IMR-90 (cell line): ENCODE results near the gene SESN2. TPM values are rescaled to one million over a fixed set of nuclear protein-coding genes. Genes with fewer than 3 reads are reported as not detected.

Source experiments
- ATAC-seq: fragments of 200-7000 bp; cut with Tn5 transposase; 2 replicates; pipeline ENCODE4 v1.9.1; 2020; ENCODE audit warnings: low read depth, mild to moderate bottlenecking, moderate library complexity
- BruUV-seq: library from RNA; stranded (reverse); fragments of 400-500 nt; replicated peaks from 2 replicates; lab custom pipeline; 2021; lab: Mats Ljungman, UMichigan
- CTCF ChIA-PET: fragments of 300-600 bp; formaldehyde crosslinking; extraction: SDS; loops from one replicate; lab custom pipeline; 2021; ENCODE audit warnings: antibody characterized with exemption; lab: Yijun Ruan, JAX
- POLR2A ChIA-PET: fragments of 300-600 bp; sonication (Branson Sonifier 250); formaldehyde crosslinking; loops from one replicate; lab custom pipeline; 2022; ENCODE audit warnings: antibody characterized with exemption; ENCODE audit not compliant: unreplicated experiment; lab: Charles Lee
- DNase-seq: peaks from one replicate; pipeline ENCODE4 v3.0.0; 2013
- H2AFZ ChIP-seq: replicated peaks from 2 replicates; pipeline ENCODE3; 2013; ENCODE audit warnings: low read length, mild to moderate bottlenecking; ENCODE audit not compliant: poor library complexity
- H2AK5ac ChIP-seq: 2 replicates; pipeline ENCODE4 v1.6.1; 2013; ENCODE audit warnings: low read depth, low read length, inconsistent platforms
- H2AK9ac ChIP-seq: replicated peaks from 2 replicates; pipeline ENCODE3; 2013; ENCODE audit warnings: mild to moderate bottlenecking, low read depth, low read length, moderate library complexity; ENCODE audit not compliant: poor library complexity
- H2BK120ac ChIP-seq: 2 replicates; pipeline ENCODE4 v1.6.1; 2013; ENCODE audit warnings: low read depth, low read length, inconsistent platforms
- H2BK15ac ChIP-seq: 3 replicates; pipeline ENCODE4 v1.6.1; 2013; ENCODE audit warnings: low read depth, low read length, inconsistent platforms
- H2BK20ac ChIP-seq: 2 replicates; pipeline ENCODE4 v1.6.1; 2013; ENCODE audit warnings: low read depth, mild to moderate bottlenecking, inconsistent platforms, low read length, moderate library complexity
- H2BK5ac ChIP-seq: 2 replicates; pipeline ENCODE4 v1.6.1; 2013; ENCODE audit warnings: mild to moderate bottlenecking, low read depth, low read length, inconsistent platforms; ENCODE audit not compliant: poor library complexity, severe bottlenecking
- H3K14ac ChIP-seq: replicated peaks from 2 replicates; pipeline ENCODE4 v1.6.1; 2013; ENCODE audit warnings: low read depth, low read length, inconsistent platforms
- H3K18ac ChIP-seq: 2 replicates; pipeline ENCODE4 v1.6.1; 2013; ENCODE audit warnings: low read depth, low read length, control low read depth
- H3K23ac ChIP-seq: 2 replicates; pipeline ENCODE4 v1.6.1; 2013; ENCODE audit warnings: low read depth, low read length, inconsistent platforms
- H3K27ac ChIP-seq: 2 replicates; pipeline ENCODE4 v1.5.1; 2013; ENCODE audit warnings: mild to moderate bottlenecking, control low read depth, low read length; ENCODE audit not compliant: insufficient read depth
- H3K27me3 ChIP-seq: 2 replicates; pipeline ENCODE4 v1.6.1; 2013; ENCODE audit warnings: low read length; ENCODE audit not compliant: control insufficient read depth, insufficient read depth
- H3K36me3 ChIP-seq: 2 replicates; pipeline ENCODE4 v1.6.1; 2013; ENCODE audit warnings: low read length, mixed read lengths; ENCODE audit not compliant: control insufficient read depth, insufficient read depth
- H3K4ac ChIP-seq: 2 replicates; pipeline ENCODE4 v1.6.1; 2013; ENCODE audit warnings: low read depth, low read length, inconsistent platforms
- H3K4me1 ChIP-seq: 2 replicates; pipeline ENCODE4 v1.6.1; 2013; ENCODE audit warnings: low read length, mixed read lengths; ENCODE audit not compliant: control insufficient read depth, insufficient read depth
- H3K4me2 ChIP-seq: 2 replicates; pipeline ENCODE4 v1.6.1; 2013; ENCODE audit warnings: low read depth, mild to moderate bottlenecking, control low read depth, low read length, moderate library complexity
- H3K4me3 ChIP-seq: 2 replicates; pipeline ENCODE4 v1.5.1; 2013; ENCODE audit warnings: low read depth, mild to moderate bottlenecking, control low read depth, low read length, moderate library complexity; ENCODE audit not compliant: insufficient read depth
- H3K56ac ChIP-seq: 2 replicates; pipeline ENCODE4 v1.6.1; 2013; ENCODE audit warnings: low read length, inconsistent platforms; ENCODE audit not compliant: insufficient read depth; ENCODE audit errors: extremely low read depth
- H3K79me1 ChIP-seq, 2 experiments: 2 replicates each; pipeline ENCODE4 v1.6.1; 2013; ENCODE audit warnings: low read length in 2 of 2, inconsistent platforms in 1 of 2, low read depth in 1 of 2
- H3K9ac ChIP-seq: 2 replicates; pipeline ENCODE4 v1.6.1; 2013; ENCODE audit warnings: low read depth, low read length, control low read depth
- H3K9me1 ChIP-seq: 2 replicates; pipeline ENCODE4 v1.6.1; 2013; ENCODE audit warnings: low read length, inconsistent platforms; ENCODE audit not compliant: insufficient read depth
- H3K9me3 ChIP-seq: 2 replicates; pipeline ENCODE4 v1.6.1; 2013; ENCODE audit warnings: low read length; ENCODE audit not compliant: control insufficient read depth, insufficient read depth
- H4K20me1 ChIP-seq: 2 replicates; pipeline ENCODE4 v1.6.1; 2013; ENCODE audit warnings: low read length, inconsistent platforms; ENCODE audit not compliant: insufficient read depth
- H4K5ac ChIP-seq: 2 replicates; pipeline ENCODE4 v1.6.1; 2013; ENCODE audit warnings: mild to moderate bottlenecking, low read depth, low read length, control low read depth
- H4K8ac ChIP-seq, 2 experiments: 2 replicates each; pipeline ENCODE4 v1.6.1; 2013; ENCODE audit warnings: low read depth in 2 of 2, low read length in 2 of 2, control low read depth in 1 of 2, inconsistent platforms in 1 of 2
- H4K91ac ChIP-seq: 2 replicates; pipeline ENCODE4 v1.6.1; 2013; ENCODE audit warnings: low read depth, low read length, inconsistent platforms; ENCODE audit not compliant: insufficient read depth
- MAFK ChIP-seq: IDR thresholded peaks from 2 replicates; pipeline ENCODE4 v1.6.1; 2012; ENCODE audit warnings: low read depth, low read length, improper control_type of control experiment
- RCOR1 ChIP-seq: IDR thresholded peaks from 2 replicates; pipeline ENCODE4 v1.6.1; 2012; ENCODE audit warnings: mild to moderate bottlenecking, low read length, improper control_type of control experiment; ENCODE audit not compliant: insufficient replicate concordance
- WGBS, 2 experiments: methylation state at CpG; one replicate each; pipeline versions ENCODE4 v1.1.5 to v1.1.7; 2013; ENCODE audit warnings: missing lambda C conversion rate in 2 of 2; ENCODE audit not compliant: insufficient read length in 1 of 2; ENCODE audit errors: extremely low coverage in 2 of 2; 5-methylcytosine and 5-hydroxymethylcytosine counted together
- dilution Hi-C: fragments of 300-500 bp; cut with HindIII; formaldehyde crosslinking; loops from one replicate; pipeline ENCODE4 v1.14.3; 2018; ENCODE audit warnings: low sequenced_read_pairs; ENCODE audit not compliant: unreplicated experiment
- in situ Hi-C: fragments of 300-500 bp; cut with MboI; formaldehyde crosslinking; loops from 3 replicates; pipeline ENCODE4 v1.14.3; 2019; ENCODE audit warnings: low sequenced_read_pairs, inconsistent platforms, mixed read lengths
- intact Hi-C: fragments of 100-400 bp; cut with micrococcal nuclease; formaldehyde crosslinking; loops from 2 replicates; pipeline ENCODE4 v1.10.0; 2022
- polyA plus RNA-seq, 3 experiments: library from polyadenylated mRNA; depleted of rRNA; stranded (reverse); fragments of >200 nt; gene quantifications; 2 replicates each; pipeline ENCODE4 v1.2.3, GENCODE V29; 2012; ENCODE audit warnings: low replicate concordance in 1 of 3
- total RNA-seq: library from RNA; depleted of rRNA; stranded (reverse); fragments of >200 nt; gene quantifications from 2 replicates; pipeline ENCODE4 v1.2.3, GENCODE V29; 2012

The SESN2 gene
- total and polyA plus RNA-seq, 2 of the 4 experiments (the other 2 are of a cell fraction): 10.2 to 20.9 TPM

DNA sequence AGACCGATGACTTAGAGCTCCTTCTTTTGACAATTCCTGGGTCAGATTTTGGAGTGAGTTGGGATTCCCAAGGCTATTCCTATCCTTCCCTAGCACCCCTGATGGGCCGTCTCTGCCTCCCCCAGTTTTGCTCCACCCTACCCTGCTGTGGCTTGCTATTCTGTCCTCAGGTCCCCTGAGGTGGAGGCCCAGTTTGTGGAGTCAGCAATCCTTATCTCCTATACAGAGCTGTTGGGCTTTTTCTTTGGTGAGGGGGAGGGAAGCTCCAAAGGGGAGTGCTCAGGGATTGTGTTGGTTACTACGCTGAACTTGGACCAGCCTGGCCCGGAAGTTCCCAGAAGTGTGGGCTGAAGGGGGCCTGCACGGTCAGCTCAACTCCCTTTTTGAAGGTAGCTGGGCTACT is 7.6 kb downstream of the SESN2 start:
- dilution Hi-C loops: no loop called here

More for the DNA sequence above, 7.6 kb downstream of the SESN2 start:
- peak overlapping the region; percentile 9; the same call in 1 of the 2 replicates for H3K4me2 ChIP-seq
- H3K4ac ChIP-seq: no peak overlapping the region
- H3K9me1 ChIP-seq: peaks cover 32% of the 10 kb centered on the region
- H3K79me1 ChIP-seq: peaks cover 18 to 79% of the 10 kb centered on the region in 2 experiments
- POLR2A ChIA-PET: interaction anchor here (0.6 to 0.7 kb wide), 2 partner anchors 13 to 311 kb away, joined by 3 to 13 read pairs; no protein-coding TSS in a partner anchor
- H3K4me3 ChIP-seq: no peak overlapping the region
- no peak overlapping the region for H2BK20ac ChIP-seq
- no peak overlapping the region for H3K14ac ChIP-seq
- no peak for DNase-seq
- ATAC-seq: no peak
- TF ChIP-seq RCOR1: no peak
- peak; percentile 50 for TF ChIP-seq MAFK
- H2BK15ac ChIP-seq: no peak overlapping the region
- H3K27me3 ChIP-seq: no peaks in the 10 kb centered on the region
- no peak overlapping the region for H4K91ac ChIP-seq
- in situ Hi-C loops: no loop called here
- no peak overlapping the region for H3K18ac ChIP-seq
- no peak overlapping the region for H2AK9ac ChIP-seq
- H3K27ac ChIP-seq: no peak overlapping the region
- intact Hi-C loops: no loop called here
- H2AFZ ChIP-seq: no peak overlapping the region
- no peak overlapping the region for H2AK5ac ChIP-seq
- no peak overlapping the region for H4K5ac ChIP-seq
- H4K8ac ChIP-seq: no peak overlapping the region
- WGBS, 2 experiments: no CpG with 5 or more reads among the region's 5 CpGs
- H3K36me3 ChIP-seq: peaks cover 18% of the 10 kb centered on the region
- H3K56ac ChIP-seq: no peak overlapping the region
- H3K4me1 ChIP-seq: peaks cover 16% of the 10 kb centered on the region
- H2BK120ac ChIP-seq: no peak overlapping the region
- H4K20me1 ChIP-seq: peaks cover 100% of the 10 kb centered on the region
- H3K23ac ChIP-seq: no peak overlapping the region
- CTCF ChIA-PET: interaction anchor here (1.6 kb wide), 1 partner anchor 18 kb away, joined by 10 read pairs; no protein-coding TSS in a partner anchor
- no peak overlapping the region for H3K9ac ChIP-seq
- BruUV-seq: no TSS peak
- H3K9me3 ChIP-seq: no peaks in the 10 kb centered on the region
- H2BK5ac ChIP-seq: no peak overlapping the region
